ENCODE results near the gene PSG3.
A peak's percentile ranks its signal among the peaks of the same experiment; 100 is the strongest.
"Not testable (repeated sequence)": the region's sequence is repeated elsewhere in the genome, so short reads cannot be mapped to it uniquely, and the experiment has no call there.

PSG3 gene

DNA sequence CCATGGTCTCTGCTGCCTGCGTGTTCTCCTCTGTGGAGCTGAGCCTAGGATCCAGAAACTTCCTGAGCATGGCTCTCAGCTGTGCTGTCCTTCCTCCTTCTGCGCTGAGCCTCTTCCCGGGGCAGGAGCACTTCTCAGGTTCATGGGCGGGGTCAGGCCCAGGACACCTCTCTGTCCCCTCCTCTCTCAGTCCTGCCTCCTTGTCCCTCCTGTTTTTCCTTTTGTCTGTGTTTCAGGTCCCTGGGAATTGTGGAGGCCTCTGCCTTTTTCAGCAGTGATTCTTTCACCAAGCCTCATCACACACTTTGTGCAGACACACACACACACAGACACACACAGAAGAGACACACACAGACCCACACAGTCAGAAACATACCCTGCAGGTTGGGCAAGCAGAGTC is at the start of gene PSG3:
PSG3 (minus strand) TSS at position 101 of the 400 bp plus-strand sequence; CDS start at position 4, 97 bp downstream.
- DNase-seq (ENCODE audit: low read depth in 3 of 3) = not testable (repeated sequence)

GRCh38 chr19:42788766-42789165 is 48.5 kb upstream of the PSG3 start:
- DNase-seq (ENCODE audit: low read depth in 3 of 3) = not testable (repeated sequence)

DNA sequence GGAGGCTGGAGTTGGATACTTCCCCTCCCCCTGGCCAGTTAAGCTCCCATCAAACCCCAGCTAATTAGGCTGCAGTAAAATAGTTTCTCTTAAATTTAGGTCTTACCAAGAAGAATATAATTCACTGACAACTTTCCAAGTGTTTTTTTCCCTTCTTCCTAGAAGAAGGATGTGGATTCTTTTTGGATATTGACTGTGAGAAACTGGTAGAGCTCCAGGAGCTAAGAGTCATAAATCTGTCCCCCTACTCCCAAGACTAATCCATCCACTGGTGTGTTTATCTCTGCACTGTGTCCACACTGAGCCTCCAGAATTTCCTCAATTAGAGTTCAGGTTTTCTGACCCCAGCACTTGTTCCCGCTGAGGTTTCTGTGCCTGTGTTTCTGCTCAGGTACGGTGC is 47.5 kb upstream of the PSG3 start:
- DNase-seq (ENCODE audit: low read depth in 3 of 3) = not testable (repeated sequence)

- peak in 2 of 3 experiments; percentile 6 to 11 for DNase-seq (ENCODE audit: low read depth in 3 of 3)
Observed at GRCh38 chr19:42776750-42777612, 36.7 kb upstream of the PSG3 start.

DNA sequence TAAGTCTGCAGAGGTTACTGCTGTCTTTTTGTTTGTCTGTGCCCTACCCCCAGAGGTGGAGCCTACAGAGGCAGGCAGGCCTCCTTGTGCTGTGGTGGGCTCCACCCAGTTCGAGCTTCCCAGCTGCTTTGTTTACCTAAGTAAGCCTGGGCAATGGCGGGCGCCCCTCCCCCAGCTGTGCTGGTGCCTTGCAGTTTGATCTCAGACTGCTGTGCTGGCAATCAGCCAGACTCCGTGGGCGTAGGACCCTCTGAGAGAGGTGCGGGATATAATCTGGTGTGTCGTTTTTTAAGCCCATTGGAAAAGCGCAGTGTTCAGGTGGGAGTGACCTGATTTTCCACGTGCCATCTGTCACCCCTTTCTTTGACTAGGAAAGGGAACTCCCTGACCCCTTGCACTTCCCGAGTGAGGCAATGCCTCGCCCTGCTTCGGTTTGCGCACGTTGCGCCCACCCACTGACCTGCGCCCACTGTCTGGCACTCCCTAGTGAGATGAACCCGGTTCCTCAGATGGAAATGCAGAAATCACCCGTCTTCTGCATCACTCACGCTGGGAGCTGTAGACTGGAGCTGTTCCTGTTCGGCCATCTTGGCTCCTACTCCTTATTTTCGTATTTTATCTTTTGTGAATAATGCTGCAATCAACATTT is 34.4 kb upstream of the PSG3 start:
- not testable (repeated sequence) for DNase-seq (ENCODE audit: low read depth in 3 of 3)

DNA sequence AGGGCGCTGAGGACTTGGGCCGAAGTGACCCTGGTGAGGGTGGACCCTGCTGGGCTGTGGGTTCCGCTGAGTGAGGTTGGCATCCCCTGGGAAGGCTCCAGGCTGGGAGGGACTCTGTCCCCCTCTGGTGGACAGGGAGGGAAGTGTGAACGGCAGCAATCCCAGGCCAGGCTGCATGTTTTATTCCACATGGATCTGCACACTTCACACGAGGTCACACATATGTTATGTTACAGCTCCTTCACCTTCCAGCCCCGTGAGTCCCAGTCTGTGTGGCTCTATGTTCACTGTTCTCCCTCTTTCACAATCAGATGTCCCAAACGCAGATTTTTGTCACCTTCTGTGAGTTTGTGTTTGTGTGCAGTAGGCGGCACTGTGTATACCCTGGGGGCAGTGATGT is 27.0 kb upstream of the PSG3 start:
- not testable (repeated sequence) for DNase-seq (ENCODE audit: low read depth in 3 of 3)

- not testable (repeated sequence) for DNase-seq (ENCODE audit: low read depth in 3 of 3)
Observed at GRCh38 chr19:42766871-42767270, 26.6 kb upstream of the PSG3 start.

- no peak for DNase-seq (ENCODE audit: low read depth in 3 of 3)
Observed at GRCh38 chr19:42764836-42765235, 24.6 kb upstream of the PSG3 start.

- DNase-seq (ENCODE audit: low read depth in 3 of 3) = no peak
Observed at GRCh38 chr19:42762789-42763188, 22.5 kb upstream of the PSG3 start.

DNA sequence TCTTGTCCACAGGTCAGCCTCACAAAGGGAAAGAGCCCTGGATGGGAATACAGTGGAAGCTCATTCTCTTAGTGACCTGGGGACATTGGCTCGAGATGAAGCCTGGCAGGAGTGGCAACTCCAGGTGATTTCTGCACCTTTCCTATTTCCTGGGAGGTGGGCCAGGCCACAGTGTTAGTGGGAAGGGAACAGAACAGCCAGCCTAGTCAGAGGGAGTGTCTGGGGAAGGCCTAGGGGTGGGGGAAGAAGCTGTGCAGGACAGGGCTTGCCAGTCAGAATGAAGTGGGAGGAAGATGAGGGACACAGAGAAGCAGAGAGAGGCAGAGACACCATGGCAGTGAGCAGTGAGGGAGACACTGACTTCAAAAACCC is 21.6 kb upstream of the PSG3 start:
- not testable (repeated sequence) for DNase-seq (ENCODE audit: low read depth in 3 of 3)

GRCh38 chr19:42760954-42761923 is 21.0 kb upstream of the PSG3 start:
- DNase-seq (ENCODE audit: low read depth in 3 of 3) = not testable (repeated sequence)

GRCh38 chr19:42758667-42759066 is 18.4 kb upstream of the PSG3 start:
- not testable (repeated sequence) for DNase-seq (ENCODE audit: low read depth in 3 of 3)

- not testable (repeated sequence) for DNase-seq (ENCODE audit: low read depth in 3 of 3)
Observed at GRCh38 chr19:42752246-42752645, 12.0 kb upstream of the PSG3 start.

DNA sequence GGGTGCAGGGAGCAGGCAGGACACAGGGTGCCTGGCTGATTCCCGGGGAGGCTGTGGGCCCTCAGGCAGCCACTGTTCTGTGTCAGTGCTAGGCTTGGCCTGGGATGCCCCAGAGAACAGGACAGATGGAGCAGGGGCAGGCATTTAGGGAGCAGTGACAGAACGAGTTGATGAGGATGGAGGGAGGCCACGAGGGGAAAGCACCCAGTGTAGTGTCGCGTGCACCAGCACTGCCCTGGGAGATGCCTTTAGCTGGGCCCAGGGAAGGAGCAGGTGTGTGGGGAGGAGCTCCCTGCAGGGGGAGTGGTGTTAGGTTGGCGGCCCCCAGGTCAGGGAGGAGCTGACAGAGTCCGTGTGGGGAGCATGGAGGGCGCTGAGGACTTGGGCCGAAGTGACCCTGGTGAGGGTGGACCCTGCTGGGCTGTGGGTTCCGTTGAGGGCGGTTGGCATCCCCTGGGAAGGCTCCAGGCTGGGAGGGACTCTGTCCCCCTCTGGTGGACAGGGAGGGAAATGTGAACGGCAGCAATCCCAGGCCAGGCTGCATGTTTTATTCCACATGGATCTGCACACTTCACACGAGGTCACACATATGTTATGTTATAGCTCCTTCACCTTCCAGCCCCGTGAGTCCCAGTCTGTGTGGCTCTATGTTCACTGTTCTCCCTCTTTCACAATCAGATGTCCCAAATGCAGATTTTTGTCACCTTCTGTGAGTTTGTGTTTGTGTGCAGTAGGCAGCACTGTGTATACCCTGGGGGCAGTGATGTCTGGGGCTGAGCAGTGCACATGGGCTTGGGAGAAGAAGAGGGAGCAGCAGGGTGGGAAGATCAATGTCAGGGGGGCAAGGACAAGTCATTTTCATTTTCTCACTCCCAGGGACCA is 1.7 kb upstream of the PSG3 start:
- not testable (repeated sequence) for DNase-seq (ENCODE audit: low read depth in 3 of 3)

DNA sequence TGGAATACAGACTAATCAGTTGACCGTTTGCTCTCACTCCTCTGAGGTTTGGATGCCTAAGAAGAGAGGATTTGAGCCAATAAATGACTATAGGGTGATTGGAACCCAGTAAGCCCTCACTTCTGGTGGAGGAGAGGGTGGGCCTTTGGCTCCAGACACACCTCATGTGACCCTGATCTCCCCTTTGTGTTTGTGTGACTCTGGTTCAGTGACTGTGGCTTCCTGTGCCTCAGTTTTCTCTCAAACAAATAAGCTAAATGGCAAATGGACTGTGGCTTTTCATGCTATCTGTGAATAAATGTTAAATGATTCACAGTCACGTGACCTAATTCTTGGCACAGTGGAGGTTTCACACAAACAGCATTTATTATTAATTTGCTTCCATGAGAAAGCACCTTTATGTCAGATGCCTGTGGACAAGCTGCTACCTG is 2.7 kb downstream of the PSG3 start:
- DNase-seq (ENCODE audit: low read depth in 3 of 3) = not testable (repeated sequence)

GRCh38 chr19:42728341-42728740 is 11.9 kb downstream of the PSG3 start:
- not testable (repeated sequence) for DNase-seq (ENCODE audit: low read depth in 3 of 3)

- DNase-seq (ENCODE audit: low read depth in 3 of 3) = not testable (repeated sequence)
Observed at GRCh38 chr19:42714000-42714399, 26.3 kb downstream of the PSG3 start.

GRCh38 chr19:42712753-42713152 is 27.5 kb downstream of the PSG3 start:
- DNase-seq (ENCODE audit: low read depth in 3 of 3) = not testable (repeated sequence)

DNA sequence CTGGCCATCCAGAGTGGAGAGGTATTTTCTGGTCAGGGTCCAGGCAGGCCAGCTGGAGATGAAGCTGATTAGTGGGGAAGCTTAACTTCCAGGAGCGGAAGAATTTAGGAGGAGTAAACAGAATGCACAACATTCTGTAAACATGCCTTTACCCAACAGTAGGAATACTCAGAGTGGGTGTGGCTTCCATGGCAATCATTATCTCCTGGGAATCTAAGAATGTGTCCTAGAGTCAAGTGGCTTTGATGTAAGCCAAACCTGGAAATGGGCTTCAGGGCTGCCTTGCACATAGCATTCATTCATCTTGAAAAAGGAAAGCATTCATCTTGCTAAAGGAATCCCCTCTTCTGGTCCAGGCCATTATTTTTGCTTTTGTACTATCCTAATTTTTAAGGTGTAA is 29.3 kb downstream of the PSG3 start:
- not testable (repeated sequence) for DNase-seq (ENCODE audit: low read depth in 3 of 3)

DNA sequence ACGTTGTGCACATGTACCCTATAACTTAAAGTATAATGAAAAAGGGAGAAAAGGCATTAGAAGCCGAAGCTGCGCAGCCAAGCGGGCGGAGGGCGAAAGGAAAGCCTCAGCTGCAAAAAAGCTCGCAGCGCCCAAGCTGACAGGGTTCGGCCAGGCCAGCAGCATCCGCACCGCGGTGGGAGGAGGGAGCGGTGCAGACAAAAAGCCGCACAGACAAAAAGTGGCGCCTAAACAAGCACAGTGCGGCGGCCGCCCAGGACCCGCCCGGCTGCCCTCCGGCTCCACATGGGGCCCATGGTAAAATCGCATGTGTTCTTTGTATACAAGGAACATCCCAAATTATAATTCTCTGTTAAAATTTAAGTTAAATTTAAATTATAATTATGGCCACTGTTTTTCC is 42.4 kb downstream of the PSG3 start:
- DNase-seq (ENCODE audit: low read depth in 3 of 3) = no peak
